Panc1 (cell line): ENCODE results near the gene FERMT3.

Experiments used
- SIN3A ChIP-seq: IDR thresholded peaks from 2 replicates; pipeline ENCODE4 v1.6.1; 2012; ENCODE audit warnings: low read depth, mild to moderate bottlenecking, low read length, moderate library complexity, borderline replicate concordance; ENCODE audit not compliant: insufficient read depth
- TF ChIP-seq, protein P1 (sequence below), 2 experiments: IDR thresholded peaks; 2 replicates each; pipeline ENCODE4 v1.6.1; 2011 to 2012; ENCODE audit warnings: low read depth in 2 of 2, control low read depth in 1 of 2, low read length in 1 of 2, mild to moderate bottlenecking in 1 of 2, moderate library complexity in 1 of 2; ENCODE audit not compliant: insufficient read depth in 1 of 2
- TF ChIP-seq, protein P2 (sequence below): fragments of 450-650 bp; IDR thresholded peaks from 2 replicates; pipeline ENCODE4 v1.5.1; 2017; ENCODE audit warnings: mild to moderate bottlenecking

DNA sequence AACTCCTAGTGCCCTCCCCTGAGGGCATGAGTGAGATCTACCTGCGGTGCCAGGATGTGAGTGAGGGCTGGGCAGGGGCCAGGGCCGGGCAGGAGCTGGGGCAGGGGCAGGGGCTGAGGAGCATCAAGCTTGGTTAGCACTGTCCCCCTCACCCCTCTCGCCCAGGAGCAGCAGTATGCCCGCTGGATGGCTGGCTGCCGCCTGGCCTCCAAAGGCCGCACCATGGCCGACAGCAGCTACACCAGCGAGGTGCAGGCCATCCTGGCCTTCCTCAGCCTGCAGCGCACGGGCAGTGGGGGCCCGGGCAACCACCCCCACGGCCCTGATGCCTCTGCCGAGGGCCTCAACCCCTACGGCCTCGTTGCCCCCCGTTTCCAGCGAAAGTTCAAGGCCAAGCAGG, 13.8 kb downstream of the FERMT3 start:
- TF ChIP-seq, protein P1, sequence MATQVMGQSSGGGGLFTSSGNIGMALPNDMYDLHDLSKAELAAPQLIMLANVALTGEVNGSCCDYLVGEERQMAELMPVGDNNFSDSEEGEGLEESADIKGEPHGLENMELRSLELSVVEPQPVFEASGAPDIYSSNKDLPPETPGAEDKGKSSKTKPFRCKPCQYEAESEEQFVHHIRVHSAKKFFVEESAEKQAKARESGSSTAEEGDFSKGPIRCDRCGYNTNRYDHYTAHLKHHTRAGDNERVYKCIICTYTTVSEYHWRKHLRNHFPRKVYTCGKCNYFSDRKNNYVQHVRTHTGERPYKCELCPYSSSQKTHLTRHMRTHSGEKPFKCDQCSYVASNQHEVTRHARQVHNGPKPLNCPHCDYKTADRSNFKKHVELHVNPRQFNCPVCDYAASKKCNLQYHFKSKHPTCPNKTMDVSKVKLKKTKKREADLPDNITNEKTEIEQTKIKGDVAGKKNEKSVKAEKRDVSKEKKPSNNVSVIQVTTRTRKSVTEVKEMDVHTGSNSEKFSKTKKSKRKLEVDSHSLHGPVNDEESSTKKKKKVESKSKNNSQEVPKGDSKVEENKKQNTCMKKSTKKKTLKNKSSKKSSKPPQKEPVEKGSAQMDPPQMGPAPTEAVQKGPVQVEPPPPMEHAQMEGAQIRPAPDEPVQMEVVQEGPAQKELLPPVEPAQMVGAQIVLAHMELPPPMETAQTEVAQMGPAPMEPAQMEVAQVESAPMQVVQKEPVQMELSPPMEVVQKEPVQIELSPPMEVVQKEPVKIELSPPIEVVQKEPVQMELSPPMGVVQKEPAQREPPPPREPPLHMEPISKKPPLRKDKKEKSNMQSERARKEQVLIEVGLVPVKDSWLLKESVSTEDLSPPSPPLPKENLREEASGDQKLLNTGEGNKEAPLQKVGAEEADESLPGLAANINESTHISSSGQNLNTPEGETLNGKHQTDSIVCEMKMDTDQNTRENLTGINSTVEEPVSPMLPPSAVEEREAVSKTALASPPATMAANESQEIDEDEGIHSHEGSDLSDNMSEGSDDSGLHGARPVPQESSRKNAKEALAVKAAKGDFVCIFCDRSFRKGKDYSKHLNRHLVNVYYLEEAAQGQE (IDR thresholded peaks at IDR 0.05; ENCODE audit: insufficient read depth in 1 of 2, low read depth in 2 of 2, low read length in 1 of 2) = no peak
- TF ChIP-seq, protein P2, sequence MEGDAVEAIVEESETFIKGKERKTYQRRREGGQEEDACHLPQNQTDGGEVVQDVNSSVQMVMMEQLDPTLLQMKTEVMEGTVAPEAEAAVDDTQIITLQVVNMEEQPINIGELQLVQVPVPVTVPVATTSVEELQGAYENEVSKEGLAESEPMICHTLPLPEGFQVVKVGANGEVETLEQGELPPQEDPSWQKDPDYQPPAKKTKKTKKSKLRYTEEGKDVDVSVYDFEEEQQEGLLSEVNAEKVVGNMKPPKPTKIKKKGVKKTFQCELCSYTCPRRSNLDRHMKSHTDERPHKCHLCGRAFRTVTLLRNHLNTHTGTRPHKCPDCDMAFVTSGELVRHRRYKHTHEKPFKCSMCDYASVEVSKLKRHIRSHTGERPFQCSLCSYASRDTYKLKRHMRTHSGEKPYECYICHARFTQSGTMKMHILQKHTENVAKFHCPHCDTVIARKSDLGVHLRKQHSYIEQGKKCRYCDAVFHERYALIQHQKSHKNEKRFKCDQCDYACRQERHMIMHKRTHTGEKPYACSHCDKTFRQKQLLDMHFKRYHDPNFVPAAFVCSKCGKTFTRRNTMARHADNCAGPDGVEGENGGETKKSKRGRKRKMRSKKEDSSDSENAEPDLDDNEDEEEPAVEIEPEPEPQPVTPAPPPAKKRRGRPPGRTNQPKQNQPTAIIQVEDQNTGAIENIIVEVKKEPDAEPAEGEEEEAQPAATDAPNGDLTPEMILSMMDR = no peak
- TF ChIP-seq SIN3A = no peak
